ENCODE data around the gene APLP1.

- TF ChIP-seq CTCF (IDR thresholded peaks at IDR 0.05; ENCODE audit: low read depth, low read length, missing input control) (no peak), TAF1 (conservative IDR thresholded peaks at IDR 0.05) (no peak), GABPA (IDR thresholded peaks at IDR 0.05 in 1 of 2, conservative IDR thresholded peaks at IDR 0.05 in 1 of 2) (no peak), JUND (IDR thresholded peaks at IDR 0.05) (no peak), REST (IDR thresholded peaks at IDR 0.05) (no peak), FOXA2 (IDR thresholded peaks at IDR 0.05) (no peak), EGR1 (IDR thresholded peaks at IDR 0.05; ENCODE audit: low read depth in 2 of 2) (no peak), MAX (IDR thresholded peaks at IDR 0.05) (no peak), RAD21 (IDR thresholded peaks at IDR 0.05) (no peak), SP1 (IDR thresholded peaks at IDR 0.05) (no peak)
Measured at GRCh38 chr19:35896643-35897040, 28.3 kb downstream of the APLP1 start.

Measured in liver (tissue), 3 donors.